A549 (cell line): ENCODE results near the gene SETD2. TPM values are rescaled to one million over a fixed set of nuclear protein-coding genes. Genes with fewer than 3 reads are reported as not detected.
A peak's percentile ranks its signal among the peaks of the same experiment; 100 is the strongest.
"Not testable (repeated sequence)": the region's sequence is repeated elsewhere in the genome, so short reads cannot be mapped to it uniquely, and the experiment has no call there.

Experiments used
- ATAC-seq, 2 experiments: fragments of 200-7000 bp in 1 of 2; fragments of >200 bp in 1 of 2; cut with Nextera tagmentation in 1 of 2; cut with Tn5 transposase in 1 of 2; 3 replicates each; pipeline versions ENCODE4 v1.8.0 to v1.9.1; 2018 to 2020; ENCODE audit warnings: mild to moderate bottlenecking in 1 of 2, moderate library complexity in 1 of 2
- CTCF ChIA-PET: fragments of 300-600 bp; sonication (Branson Sonifier 250); formaldehyde crosslinking; extraction: SDS; loops from one replicate; lab custom pipeline; 2021; ENCODE audit warnings: antibody characterized with exemption, inconsistent platforms; lab: Yijun Ruan, JAX
- POLR2A ChIA-PET: fragments of 350-600 bp; formaldehyde crosslinking; extraction: SDS; loops from one replicate; lab custom pipeline; 2021; ENCODE audit warnings: antibody characterized with exemption, inconsistent platforms; lab: Yijun Ruan, JAX
- DNase-seq, 2 experiments: peaks; one replicate each; pipeline versions ENCODE4 v3.0.0 to v3.0.0-alpha.2; 2011 to 2016; ENCODE audit warnings: low read depth in 1 of 2, low spot score in 1 of 2
- FAIRE-seq: peaks from 2 replicates; lab custom pipeline; 2011; peaks lifted over from hg19 to GRCh38; lab: Jason Lieb, UNC
- H3K27ac ChIP-seq, 2 experiments: fragments of >200 bp; sonication (Bioruptor Twin); formaldehyde crosslinking; 3 replicates each; pipeline ENCODE4 v1.5.1; 2016 to 2017
- H3K4me1 ChIP-seq: fragments of >200 bp; sonication (Bioruptor Twin); formaldehyde crosslinking; 3 replicates; pipeline ENCODE4 v1.6.1; 2016
- H3K4me2 ChIP-seq: fragments of >200 bp; sonication (Bioruptor Twin); formaldehyde crosslinking; 3 replicates; pipeline ENCODE4 v1.6.1; 2016
- H3K4me3 ChIP-seq: fragments of >200 bp; sonication (Bioruptor Twin); formaldehyde crosslinking; 3 replicates; pipeline ENCODE4 v1.5.1; 2016
- H3K9me3 ChIP-seq: fragments of >200 bp; sonication (Bioruptor Twin); formaldehyde crosslinking; 3 replicates; pipeline ENCODE4 v1.6.1; 2016
- BHLHE40 ChIP-seq: IDR thresholded peaks from 2 replicates; pipeline ENCODE4 v1.6.1; 2012; ENCODE audit warnings: low read depth, low read length, inconsistent platforms
- CHD4 ChIP-seq: fragments of 200-600 bp; sonication (generic); IDR thresholded peaks from 2 replicates; pipeline ENCODE4 v1.6.1; 2016; ENCODE audit warnings: antibody characterized with exemption, mild to moderate bottlenecking, borderline replicate concordance
- EHF ChIP-seq: fragments of 250-450 bp; sonication (Bioruptor Pico); IDR thresholded peaks from 2 replicates; pipeline ENCODE4 v1.5.0; 2020; ENCODE audit warnings: mild to moderate bottlenecking
- EHMT2 ChIP-seq: fragments of 200-600 bp; sonication (generic); IDR thresholded peaks from 2 replicates; pipeline ENCODE4 v1.6.1; 2016; ENCODE audit warnings: antibody characterized with exemption, low read depth, mild to moderate bottlenecking, moderate library complexity
- EP300 ChIP-seq, 2 experiments: fragments of >200 bp; sonication (Bioruptor Twin); formaldehyde crosslinking; IDR thresholded peaks; 2 replicates in 1 of 2; 3 replicates in 1 of 2; pipeline ENCODE4 v1.6.1; 2016 to 2017
- FOSB ChIP-seq: fragments of 250-450 bp; sonication (Bioruptor Pico); IDR thresholded peaks from 2 replicates; pipeline ENCODE4 v1.5.0; 2020; ENCODE audit warnings: mild to moderate bottlenecking, moderate library complexity
- FOXS1 ChIP-seq: fragments of 250-450 bp; sonication (Bioruptor Pico); IDR thresholded peaks from 2 replicates; pipeline ENCODE4 v1.5.0; 2020; ENCODE audit warnings: mild to moderate bottlenecking, moderate library complexity
- GATA3 ChIP-seq: IDR thresholded peaks from 2 replicates; pipeline ENCODE4 v1.6.1; 2012; ENCODE audit warnings: borderline replicate concordance
- HEYL ChIP-seq: fragments of 250-450 bp; sonication (Bioruptor Pico); IDR thresholded peaks from 2 replicates; pipeline ENCODE4 v1.8.0; 2021; ENCODE audit warnings: mild to moderate bottlenecking, moderate library complexity
- HOXA7 ChIP-seq: fragments of 250-450 bp; sonication (Bioruptor Pico); IDR thresholded peaks from 2 replicates; pipeline ENCODE4 v1.5.0; 2020; ENCODE audit warnings: mild to moderate bottlenecking, moderate library complexity
- HOXB13 ChIP-seq: fragments of 250-450 bp; sonication (Bioruptor Pico); IDR thresholded peaks from 2 replicates; pipeline ENCODE4 v1.5.0; 2020; ENCODE audit warnings: low read depth, mild to moderate bottlenecking, moderate library complexity
- HOXB5 ChIP-seq: fragments of 250-450 bp; sonication (Bioruptor Pico); IDR thresholded peaks from 2 replicates; pipeline ENCODE4 v1.5.0; 2020; ENCODE audit warnings: mild to moderate bottlenecking, moderate library complexity
- JUN ChIP-seq, 2 experiments: fragments of >200 bp; sonication (Bioruptor Twin); formaldehyde crosslinking; IDR thresholded peaks; 2 replicates in 1 of 2; 3 replicates in 1 of 2; pipeline ENCODE4 v1.6.1; 2016 to 2017
- NPAS2 ChIP-seq: fragments of 250-450 bp; sonication (Bioruptor Pico); IDR thresholded peaks from 2 replicates; pipeline ENCODE4 v1.8.0; 2022; ENCODE audit warnings: mild to moderate bottlenecking, moderate library complexity, borderline replicate concordance
- POLR2A ChIP-seq: IDR thresholded peaks from 2 replicates; pipeline ENCODE4 v1.6.1; 2012; ENCODE audit warnings: mild to moderate bottlenecking, low read length
- RCOR1 ChIP-seq: fragments of 150-350 bp; IDR thresholded peaks from 2 replicates; pipeline ENCODE4 v1.6.1; 2014; ENCODE audit warnings: antibody characterized with exemption, low read length, low read depth
- RFX5 ChIP-seq: fragments of 450-650 bp; IDR thresholded peaks from 2 replicates; pipeline ENCODE4 v1.7.1; 2014; ENCODE audit warnings: antibody characterized with exemption, mild to moderate bottlenecking, moderate library complexity
- RNF2 ChIP-seq: fragments of 200-600 bp; sonication (generic); IDR thresholded peaks from 2 replicates; pipeline ENCODE4 v1.6.1; 2016; ENCODE audit warnings: low read depth, mild to moderate bottlenecking, antibody characterized with exemption, moderate library complexity, borderline replicate concordance
- SMC3 ChIP-seq: fragments of >200 bp; sonication (Bioruptor Twin); formaldehyde crosslinking; IDR thresholded peaks from 3 replicates; pipeline ENCODE4 v1.6.1; 2018; ENCODE audit warnings: inconsistent platforms
- SREBF2 ChIP-seq: fragments of 450-650 bp; IDR thresholded peaks from 2 replicates; pipeline ENCODE4 v1.6.1; 2014; ENCODE audit warnings: mild to moderate bottlenecking, moderate library complexity
- ZSCAN20 ChIP-seq: fragments of 250-450 bp; sonication (Bioruptor Pico); IDR thresholded peaks from 2 replicates; pipeline ENCODE4 v1.8.0; 2022; ENCODE audit warnings: mild to moderate bottlenecking, moderate library complexity
- WGBS: methylation state at CpG from one replicate; pipeline ENCODE4 v1.1.6; 2017; ENCODE audit errors: missing lambda C conversion rate; 5-methylcytosine and 5-hydroxymethylcytosine counted together
- polyA plus RNA-seq, 4 experiments: library from polyadenylated mRNA; depleted of rRNA in 3 of 4; stranded (reverse); fragments of >200 nt; fragmentation: RNase III in 1 of 4; extraction: RNeasy Plus Mini Kit Qiagen cat#74134 plus additional on column Dnase treatment in 1 of 4; gene quantifications; 2 replicates in 3 of 4; 3 replicates in 1 of 4; pipeline ENCODE4 v1.2.3, GENCODE V29; 2011 to 2017
- TF ChIP-seq, protein P1 (sequence below): fragments of 450-650 bp; IDR thresholded peaks from 2 replicates; pipeline ENCODE4 v1.6.1; 2014; ENCODE audit warnings: antibody characterized with exemption
- TF ChIP-seq, protein P2 (sequence below): fragments of 150-350 bp; IDR thresholded peaks from 2 replicates; pipeline ENCODE4 v1.6.1; 2014; ENCODE audit warnings: low read depth, mild to moderate bottlenecking, low read length

SETD2 gene
- polyA plus RNA-seq, 2 of the 4 experiments (the other 2 are of a cell fraction): 16.8 to 26.1 TPM

DNA sequence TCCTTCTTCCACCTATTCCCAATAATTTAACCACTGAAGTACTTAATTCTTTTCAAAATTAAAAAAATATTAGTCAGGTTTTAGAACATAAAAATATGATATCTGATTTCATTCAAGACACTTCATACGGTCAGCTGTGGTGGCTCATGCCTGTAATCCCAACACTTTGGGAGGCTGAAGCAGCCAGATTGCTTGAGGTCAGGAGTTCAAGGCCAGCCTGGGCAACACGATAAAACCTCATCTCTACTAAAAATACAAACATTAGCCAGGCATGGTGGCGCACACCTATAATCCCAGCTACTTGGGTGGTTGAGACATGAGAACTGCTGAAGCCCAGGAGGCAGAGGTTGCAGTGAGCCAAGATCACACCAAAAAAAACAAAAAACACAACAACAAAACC, 127.8 kb downstream of the SETD2 start:
- TF ChIP-seq HOXB5 (CRISPR knock-in tag) (no peak), FOSB (CRISPR knock-in tag) (no peak), SMC3 (no peak), RFX5 (no peak)
- ATAC-seq (no peak), DNase-seq (no peak), FAIRE-seq (no peak)
- WGBS: 86% methylated on average over 3 of the region's 3 CpGs
- POLR2A ChIA-PET: no interaction called here
- Histone ChIP-seq H3K4me2 (no peak overlapping the region), H3K4me3 (no peak overlapping the region), H3K4me1 (no peaks in the 10 kb centered on the region), H3K9me3 (no peaks in the 10 kb centered on the region), H3K27ac (no peak overlapping the region)
- CTCF ChIA-PET: interaction anchor here (1.3 kb wide), 1 partner anchor 13 kb away, joined by 5 read pairs; no protein-coding TSS in a partner anchor

DNA sequence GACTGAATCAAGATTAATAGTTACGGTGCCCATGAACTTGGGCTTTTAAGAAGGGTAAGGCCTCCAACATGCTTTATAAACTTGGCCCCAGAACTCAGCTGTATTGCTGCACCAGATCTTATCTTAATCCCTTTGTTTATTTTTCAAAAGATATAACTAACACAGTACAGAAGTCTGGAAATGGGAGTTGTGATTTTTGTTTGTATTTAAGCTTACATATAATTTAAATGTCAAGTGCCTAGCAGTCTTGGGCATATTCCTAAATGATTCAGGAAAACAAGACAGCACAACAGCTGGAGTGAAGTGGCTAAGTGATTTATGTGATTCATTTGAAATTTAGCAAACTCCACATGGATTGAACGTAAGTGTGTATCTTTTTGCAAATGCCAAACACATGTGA, 128.3 kb downstream of the SETD2 start:
- WGBS: 80% methylated on average over 2 of the region's 2 CpGs
- ChIA-PET POLR2A (no interaction called here), CTCF (interaction anchor here (1.0 to 1.3 kb wide), 2 partner anchors 13 to 14 kb away, joined by 4 to 5 read pairs; no protein-coding TSS in a partner anchor)
- no peak for DNase-seq
- Histone ChIP-seq H3K4me2 (no peak overlapping the region), H3K4me3 (no peak overlapping the region), H3K27ac (no peak overlapping the region), H3K9me3 (no peaks in the 10 kb centered on the region), H3K4me1 (no peaks in the 10 kb centered on the region)
- TF ChIP-seq GATA3 (peak; percentile 28; the same call in 1 of the 2 replicates), ZSCAN20 (CRISPR knock-in tag) (no peak)
- no peak for FAIRE-seq
- ATAC-seq: no peak

DNA sequence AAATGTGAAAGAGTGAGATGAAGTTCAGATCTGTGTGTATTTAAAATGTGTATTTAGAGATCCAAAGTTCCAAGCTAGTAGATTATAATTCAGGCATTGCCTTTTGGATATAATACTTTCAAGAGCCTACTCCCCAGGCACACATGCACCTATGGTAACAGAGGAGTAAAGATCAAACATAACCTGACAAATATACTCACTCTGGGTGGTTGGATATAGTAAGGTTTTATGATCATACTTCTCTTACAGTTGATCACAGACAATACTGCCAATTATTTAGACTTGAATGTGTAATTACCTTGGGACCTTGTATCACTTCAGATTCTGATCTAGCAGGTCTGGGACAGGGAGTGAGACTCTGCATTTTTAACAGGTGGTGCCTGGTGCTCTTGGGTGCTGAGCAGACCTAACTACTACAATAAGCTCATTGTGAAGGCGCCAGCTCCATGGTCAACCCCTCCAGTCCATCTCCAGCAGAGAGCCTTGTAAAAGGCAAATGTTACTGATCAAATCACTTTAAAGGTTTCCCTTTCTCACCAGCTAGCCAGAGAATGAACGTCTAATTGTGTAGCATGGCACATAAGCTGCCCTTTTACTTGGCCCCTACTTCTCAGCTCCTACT, 128.9 kb downstream of the SETD2 start:
- POLR2A ChIA-PET: no interaction called here
- Histone ChIP-seq H3K4me2 (no peak overlapping the region), H3K27ac (no peak overlapping the region), H3K4me3 (no peak overlapping the region), H3K9me3 (no peaks in the 10 kb centered on the region), H3K4me1 (no peaks in the 10 kb centered on the region)
- no peak for ATAC-seq
- WGBS: 54% methylated on average over 2 of the region's 2 CpGs
- TF ChIP-seq HEYL (CRISPR knock-in tag) (no peak), SREBF2 (no peak), NPAS2 (CRISPR knock-in tag) (no peak), SMC3 (no peak), FOXS1 (no peak), HOXB13 (no peak), EP300 (IDR thresholded peaks at IDR 0.05) (no peak), HOXA7 (CRISPR knock-in tag) (no peak), EHF (CRISPR knock-in tag) (no peak), RCOR1 (no peak), BHLHE40 (no peak), CHD4 (no peak), EHMT2 (no peak), GATA3 (no peak), POLR2A (no peak), JUN (IDR thresholded peaks at IDR 0.05) (no peak), RNF2 (no peak)
- TF ChIP-seq, protein P1, sequence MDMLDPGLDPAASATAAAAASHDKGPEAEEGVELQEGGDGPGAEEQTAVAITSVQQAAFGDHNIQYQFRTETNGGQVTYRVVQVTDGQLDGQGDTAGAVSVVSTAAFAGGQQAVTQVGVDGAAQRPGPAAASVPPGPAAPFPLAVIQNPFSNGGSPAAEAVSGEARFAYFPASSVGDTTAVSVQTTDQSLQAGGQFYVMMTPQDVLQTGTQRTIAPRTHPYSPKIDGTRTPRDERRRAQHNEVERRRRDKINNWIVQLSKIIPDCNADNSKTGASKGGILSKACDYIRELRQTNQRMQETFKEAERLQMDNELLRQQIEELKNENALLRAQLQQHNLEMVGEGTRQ: no peak
- TF ChIP-seq, protein P2, sequence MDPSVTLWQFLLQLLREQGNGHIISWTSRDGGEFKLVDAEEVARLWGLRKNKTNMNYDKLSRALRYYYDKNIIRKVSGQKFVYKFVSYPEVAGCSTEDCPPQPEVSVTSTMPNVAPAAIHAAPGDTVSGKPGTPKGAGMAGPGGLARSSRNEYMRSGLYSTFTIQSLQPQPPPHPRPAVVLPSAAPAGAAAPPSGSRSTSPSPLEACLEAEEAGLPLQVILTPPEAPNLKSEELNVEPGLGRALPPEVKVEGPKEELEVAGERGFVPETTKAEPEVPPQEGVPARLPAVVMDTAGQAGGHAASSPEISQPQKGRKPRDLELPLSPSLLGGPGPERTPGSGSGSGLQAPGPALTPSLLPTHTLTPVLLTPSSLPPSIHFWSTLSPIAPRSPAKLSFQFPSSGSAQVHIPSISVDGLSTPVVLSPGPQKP: no peak
- CTCF ChIA-PET: interaction anchor here (1.0 to 1.3 kb wide), 2 partner anchors 12 to 14 kb away, joined by 4 to 5 read pairs; no protein-coding TSS in a partner anchor
- FAIRE-seq: no peak
- no peak for DNase-seq

DNA sequence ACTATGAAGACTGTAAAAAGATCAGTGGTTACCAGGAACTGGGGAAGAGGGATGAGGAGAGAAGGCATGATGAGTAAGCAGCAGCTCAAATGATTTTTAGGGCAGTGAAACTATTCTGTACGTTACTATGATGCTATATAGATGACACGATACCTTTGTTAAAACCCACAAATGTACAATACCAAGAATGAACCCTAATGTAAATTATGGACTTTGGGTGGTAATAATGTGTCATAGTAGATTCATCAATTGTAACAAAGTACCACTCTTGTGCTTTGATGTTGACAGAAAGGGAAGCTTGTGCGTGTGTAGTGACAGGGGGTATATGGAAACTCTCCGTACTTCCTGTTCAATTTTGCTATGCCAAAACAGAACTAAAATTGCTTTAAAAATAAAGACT, 132.9 kb downstream of the SETD2 start:
- H3K4me1 ChIP-seq, CTCF ChIA-PET, FAIRE-seq, POLR2A ChIA-PET, H3K9me3 ChIP-seq, DNase-seq, ATAC-seq, H3K27ac ChIP-seq, H3K4me2 ChIP-seq, H3K4me3 ChIP-seq: not testable (repeated sequence)
- WGBS: 92% methylated on average over 4 of the region's 4 CpGs
